ENCODE data around the gene RACK1. TPM values are rescaled to one million over a fixed set of nuclear protein-coding genes. Genes with fewer than 3 reads are reported as not detected.

Gene RACK1
- total RNA-seq, 4 donors from 2014 or later = 1,252 to 1,898 (median 1,625) TPM

DNA sequence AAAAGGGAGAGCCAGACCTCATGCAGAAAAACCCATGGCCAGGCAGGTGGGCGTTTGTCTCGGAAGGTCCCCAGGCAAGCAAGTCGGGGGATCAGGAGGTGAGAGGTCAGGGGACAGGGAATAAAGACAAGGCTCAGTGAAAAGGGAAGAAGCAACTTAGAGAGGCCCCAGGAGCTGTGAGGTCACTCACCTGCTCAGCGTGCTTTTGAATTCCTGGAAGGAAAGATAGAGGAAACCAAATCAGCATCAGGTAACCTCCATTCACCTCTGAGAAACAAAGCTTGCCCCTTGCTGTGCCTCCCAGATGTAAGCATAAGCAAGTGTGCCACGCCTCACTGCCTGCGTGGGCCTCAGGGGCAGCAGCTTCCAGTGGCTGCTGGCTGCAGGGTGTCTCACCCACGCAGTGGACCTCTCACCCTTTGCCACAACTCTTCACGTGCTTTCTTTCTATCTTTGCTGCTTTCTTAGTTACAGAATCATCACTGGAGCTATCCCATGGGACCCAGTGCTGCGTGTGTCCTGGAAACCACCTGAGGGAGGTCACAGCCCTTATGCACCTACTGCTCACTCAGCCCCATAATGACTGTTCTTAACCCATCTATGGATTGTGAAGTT is 44.7 kb downstream of the RACK1 start:
- H3K4me1 ChIP-seq = peaks cover 0 to 14% (median 7%) of the 10 kb centered on the region in 4 donors
- intact Hi-C loops (cut with DNase I) = no loop called here
- TF ChIP-seq POLR2AphosphoS5 (IDR thresholded peaks at IDR 0.05) (no peak), EP300 (IDR thresholded peaks at IDR 0.05) (no peak), POLR2A (IDR thresholded peaks at IDR 0.05; ENCODE audit: low read depth) (no peak)
- TF ChIP-seq, protein P1, sequence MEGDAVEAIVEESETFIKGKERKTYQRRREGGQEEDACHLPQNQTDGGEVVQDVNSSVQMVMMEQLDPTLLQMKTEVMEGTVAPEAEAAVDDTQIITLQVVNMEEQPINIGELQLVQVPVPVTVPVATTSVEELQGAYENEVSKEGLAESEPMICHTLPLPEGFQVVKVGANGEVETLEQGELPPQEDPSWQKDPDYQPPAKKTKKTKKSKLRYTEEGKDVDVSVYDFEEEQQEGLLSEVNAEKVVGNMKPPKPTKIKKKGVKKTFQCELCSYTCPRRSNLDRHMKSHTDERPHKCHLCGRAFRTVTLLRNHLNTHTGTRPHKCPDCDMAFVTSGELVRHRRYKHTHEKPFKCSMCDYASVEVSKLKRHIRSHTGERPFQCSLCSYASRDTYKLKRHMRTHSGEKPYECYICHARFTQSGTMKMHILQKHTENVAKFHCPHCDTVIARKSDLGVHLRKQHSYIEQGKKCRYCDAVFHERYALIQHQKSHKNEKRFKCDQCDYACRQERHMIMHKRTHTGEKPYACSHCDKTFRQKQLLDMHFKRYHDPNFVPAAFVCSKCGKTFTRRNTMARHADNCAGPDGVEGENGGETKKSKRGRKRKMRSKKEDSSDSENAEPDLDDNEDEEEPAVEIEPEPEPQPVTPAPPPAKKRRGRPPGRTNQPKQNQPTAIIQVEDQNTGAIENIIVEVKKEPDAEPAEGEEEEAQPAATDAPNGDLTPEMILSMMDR (IDR thresholded peaks at IDR 0.05) = no peak
- peaks cover 0 to 11% (median 2%) of the 10 kb centered on the region in 4 donors for H3K36me3 ChIP-seq
- no peak overlapping the region for H3K27ac ChIP-seq (replicated peaks in 1 of 4)
- no peak for DNase-seq (ENCODE audit: extremely low spot score)
- H3K27me3 ChIP-seq = no peaks in the 10 kb centered on the region
- H3K9me3 ChIP-seq = no peaks in the 10 kb centered on the region
- no peak overlapping the region for H3K4me3 ChIP-seq
- WGBS = 78% methylated on average over 9 of the region's 9 CpGs

DNA sequence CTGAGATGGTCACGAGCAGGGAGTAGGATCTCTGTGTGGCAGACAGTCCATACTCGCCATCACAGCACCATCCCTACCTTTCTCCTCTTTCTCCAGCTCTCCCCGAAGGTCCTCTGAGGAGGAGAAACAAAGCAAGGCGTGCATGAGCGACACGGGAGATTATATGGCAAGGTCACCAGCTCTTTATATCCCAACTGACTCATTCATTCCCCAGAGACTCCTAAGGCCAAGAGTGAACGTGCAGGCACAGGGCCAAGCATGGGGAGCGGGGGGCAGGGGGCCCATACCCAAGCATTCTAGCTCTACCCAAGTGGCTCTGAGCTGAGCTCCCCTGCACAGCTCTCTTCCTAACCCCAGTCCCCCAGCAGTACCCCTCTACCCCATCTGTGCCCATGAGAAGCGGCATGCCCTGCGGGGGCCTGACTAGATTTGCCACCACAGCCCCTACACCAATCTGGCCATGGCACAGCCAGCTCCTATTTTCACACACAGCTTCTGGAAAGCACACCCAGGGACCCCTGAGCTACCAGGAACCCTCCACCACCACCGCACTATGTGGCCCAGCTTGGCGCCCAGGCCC is 45.5 kb downstream of the RACK1 start:
- Histone ChIP-seq H3K27ac (replicated peaks in 1 of 4) (no peak overlapping the region), H3K9me3 (no peaks in the 10 kb centered on the region), H3K4me3 (no peak overlapping the region), H3K36me3 (peaks cover 0 to 11% (median 2%) of the 10 kb centered on the region in 4 donors), H3K27me3 (no peaks in the 10 kb centered on the region), H3K4me1 (peaks cover 0 to 6% (median under 1%) of the 10 kb centered on the region in 4 donors)
- TF ChIP-seq POLR2A (IDR thresholded peaks at IDR 0.05; ENCODE audit: low read depth) (no peak), EP300 (IDR thresholded peaks at IDR 0.05) (no peak), POLR2AphosphoS5 (IDR thresholded peaks at IDR 0.05) (no peak)
- TF ChIP-seq, protein P1 (IDR thresholded peaks at IDR 0.05) = no peak
- no peak for DNase-seq (ENCODE audit: extremely low spot score)
- WGBS = 84% methylated on average over 11 of the region's 12 CpGs
- intact Hi-C loops (cut with DNase I) = no loop called here

DNA sequence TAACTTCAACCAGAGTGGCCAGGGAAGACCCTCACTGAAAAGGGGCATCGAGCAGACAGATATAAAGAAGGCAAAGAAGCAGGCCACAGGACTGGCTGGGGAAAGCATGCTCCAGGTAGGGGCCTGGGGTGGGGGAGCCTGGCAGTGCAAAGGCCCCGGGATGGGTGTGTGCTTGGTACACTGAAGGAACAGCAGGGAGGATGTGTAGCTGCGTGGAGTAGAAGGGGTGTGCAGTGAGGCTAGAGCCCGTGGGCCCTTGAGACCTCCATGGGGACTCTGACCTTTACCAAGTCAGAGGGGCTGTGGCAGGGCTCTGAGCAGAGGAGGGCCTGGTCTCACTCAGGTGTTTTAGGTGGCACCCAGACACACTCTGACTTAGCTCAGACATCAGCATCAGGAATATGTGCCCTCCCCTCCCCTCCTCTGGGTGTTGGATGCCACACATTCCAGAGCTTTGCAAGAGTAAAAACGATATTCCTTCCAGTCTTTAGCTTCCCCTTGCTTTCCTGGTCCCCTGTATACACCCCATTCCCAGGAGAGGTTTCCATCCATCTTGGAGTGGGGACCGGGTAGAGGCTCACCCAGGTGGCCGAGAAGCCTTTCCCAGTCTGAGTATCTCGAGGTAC is 46.3 kb downstream of the RACK1 start:
- Histone ChIP-seq H3K4me1 (peaks cover 5 to 12% (median 7%) of the 10 kb centered on the region in 4 donors), H3K27me3 (no peaks in the 10 kb centered on the region), H3K36me3 (peaks cover 0 to 11% (median 2%) of the 10 kb centered on the region in 4 donors), H3K9me3 (no peaks in the 10 kb centered on the region), H3K27ac (replicated peaks in 1 of 4) (no peak overlapping the region), H3K4me3 (no peak overlapping the region)
- WGBS = 76% methylated on average over 7 of the region's 8 CpGs
- TF ChIP-seq POLR2AphosphoS5 (IDR thresholded peaks at IDR 0.05) (no peak), EP300 (IDR thresholded peaks at IDR 0.05) (no peak), POLR2A (IDR thresholded peaks at IDR 0.05; ENCODE audit: low read depth) (no peak)
- TF ChIP-seq, protein P1 (IDR thresholded peaks at IDR 0.05) = no peak
- intact Hi-C loops (cut with DNase I) = no loop called here
- no peak for DNase-seq (ENCODE audit: extremely low spot score)

DNA sequence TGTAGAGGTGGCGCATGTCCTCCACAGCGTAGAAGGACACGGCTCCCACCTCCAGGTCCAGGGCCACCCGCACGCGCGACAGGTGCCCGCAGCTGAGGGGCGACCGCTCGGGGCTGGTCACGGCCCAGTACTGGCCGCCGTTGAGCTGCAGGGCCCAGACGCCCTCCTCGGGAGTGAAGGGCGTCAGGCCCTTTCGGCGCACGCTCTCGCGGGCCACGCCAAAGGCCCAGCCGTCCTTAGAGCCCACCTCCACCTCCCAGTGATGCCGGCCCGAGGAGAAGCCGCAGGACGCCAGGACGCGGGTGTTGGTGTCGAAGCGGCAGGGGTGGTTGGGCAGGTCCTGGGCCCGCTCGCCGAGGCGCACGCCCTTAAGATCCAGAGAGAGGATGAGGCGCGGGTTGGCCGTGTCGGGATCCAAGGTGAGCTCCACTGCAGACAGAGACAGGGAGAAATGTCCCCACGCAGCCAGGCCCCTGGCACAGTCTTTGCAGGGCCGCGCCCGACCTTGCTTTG is 48.4 kb downstream of the RACK1 start:
- no peaks in the 10 kb centered on the region for H3K27me3 ChIP-seq
- no peak for DNase-seq (ENCODE audit: extremely low spot score)
- intact Hi-C loops (cut with DNase I) = no loop called here
- H3K9me3 ChIP-seq = no peaks in the 10 kb centered on the region
- TF ChIP-seq EP300 (IDR thresholded peaks at IDR 0.05) = no peak
- TF ChIP-seq POLR2AphosphoS5 (IDR thresholded peaks at IDR 0.05) = no peak
- no peak for TF ChIP-seq POLR2A (IDR thresholded peaks at IDR 0.05; ENCODE audit: low read depth)
- TF ChIP-seq, protein P1 (IDR thresholded peaks at IDR 0.05) = no peak
- peaks cover 0 to 11% (median 2%) of the 10 kb centered on the region in 4 donors for H3K36me3 ChIP-seq
- WGBS = 65% methylated on average over 44 of the region's 45 CpGs
- peaks cover 11 to 28% (median 21%) of the 10 kb centered on the region in 4 donors for H3K4me1 ChIP-seq
- H3K4me3 ChIP-seq = no peak overlapping the region
- no peak overlapping the region for H3K27ac ChIP-seq (replicated peaks in 1 of 4)

Measured in esophagus muscularis mucosa (tissue), 4 donors.